PFSK-1 (cell line): Measurements from ENCODE around the gene ARHGAP10.

Experiments
- POLR2AphosphoS5 ChIP-seq: IDR thresholded peaks from 2 replicates; pipeline ENCODE4 v1.6.1; 2012; ENCODE audit warnings: low read depth, mild to moderate bottlenecking, control low read depth, low read length, moderate library complexity
- REST ChIP-seq, 2 experiments: IDR thresholded peaks; 2 replicates each; pipeline versions ENCODE4 v1.6.1 to v1.8.0; 2011 to 2012; ENCODE audit warnings: low read depth in 2 of 2, low read length in 2 of 2, control low read depth in 1 of 2, inconsistent platforms in 1 of 2, mild to moderate bottlenecking in 1 of 2, moderate library complexity in 1 of 2; ENCODE audit not compliant: insufficient read depth in 1 of 2
- SIN3A ChIP-seq: IDR thresholded peaks from 2 replicates; pipeline ENCODE4 v1.6.1; 2012; ENCODE audit warnings: mild to moderate bottlenecking, low read length, moderate library complexity, borderline replicate concordance; ENCODE audit not compliant: insufficient read depth
- TAF1 ChIP-seq: IDR thresholded peaks from 2 replicates; pipeline ENCODE4 v1.6.1; 2012; ENCODE audit warnings: low read length, control low read depth, borderline replicate concordance; ENCODE audit not compliant: insufficient read depth

DNA sequence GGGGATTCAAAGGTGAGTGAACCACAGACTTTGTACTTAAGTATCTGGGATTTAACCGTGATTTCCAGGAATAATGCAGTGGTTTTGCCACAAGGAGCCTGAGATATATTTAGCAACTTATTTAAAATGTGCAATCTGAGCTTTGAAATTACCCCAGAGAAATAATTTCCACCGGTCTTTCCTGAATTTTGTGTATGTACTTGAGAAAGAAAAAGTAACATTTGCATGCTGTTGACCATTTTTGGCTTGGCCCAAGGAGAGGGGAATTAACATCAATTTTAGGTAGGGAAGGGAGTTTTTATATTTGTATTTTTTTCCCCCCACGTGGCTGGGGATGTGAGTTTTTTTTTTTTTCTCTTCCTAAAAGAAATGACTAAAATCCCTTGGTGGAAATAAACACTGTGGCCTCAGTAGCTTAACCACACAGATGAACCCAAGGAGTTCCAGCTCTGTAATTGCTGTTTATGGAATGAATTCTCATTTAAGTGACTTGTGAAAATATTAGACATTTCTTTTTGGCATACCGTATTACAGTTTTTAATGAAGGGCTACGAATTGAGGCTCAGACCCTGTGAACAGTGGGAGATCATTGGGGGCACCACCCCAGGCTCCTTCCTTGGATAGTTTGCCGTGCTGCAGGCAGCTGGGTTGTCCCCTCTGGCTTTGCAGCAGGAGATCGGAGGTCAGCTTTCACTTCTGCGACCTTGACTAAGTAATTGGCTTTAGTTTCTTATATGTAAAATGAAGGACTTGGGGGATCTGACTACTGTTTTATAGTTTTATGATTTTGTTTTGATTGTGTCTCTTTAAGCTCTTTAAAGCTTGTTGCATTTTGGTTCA lies 116.1 kb downstream of the ARHGAP10 start:
- TF ChIP-seq REST (IDR thresholded peaks at IDR 0.05; ENCODE audit: insufficient read depth in 1 of 2, low read depth in 2 of 2, low read length in 2 of 2): no peak
- no peak for TF ChIP-seq POLR2AphosphoS5
- no peak for TF ChIP-seq TAF1
- TF ChIP-seq SIN3A: no peak
